H9 (cell line): ENCODE results near the gene DPYD. TPM values are rescaled to one million over a fixed set of nuclear protein-coding genes. Genes with fewer than 3 reads are reported as not detected.

Source experiments
- DNase-seq: peaks from one replicate; pipeline ENCODE4 v3.0.0-alpha.2; 2017
- H2AFZ ChIP-seq: one replicate; pipeline ENCODE4 v1.6.1; 2013; ENCODE audit warnings: mild to moderate bottlenecking, low read length, control low read depth, moderate library complexity
- H2AK5ac ChIP-seq: 2 replicates; pipeline ENCODE4 v1.6.1; 2013; ENCODE audit warnings: low read length, control low read depth, mixed read lengths; ENCODE audit not compliant: insufficient read length
- H2BK120ac ChIP-seq: one replicate; pipeline ENCODE4 v1.6.1; 2013; ENCODE audit warnings: low read depth, mild to moderate bottlenecking, low read length, control low read depth, inconsistent platforms; ENCODE audit not compliant: poor library complexity, severe bottlenecking
- H2BK12ac ChIP-seq: 2 replicates; pipeline ENCODE4 v1.6.1; 2013; ENCODE audit warnings: low read length, control low read depth, mixed read lengths, low read depth; ENCODE audit not compliant: insufficient read length
- H2BK15ac ChIP-seq: 2 replicates; pipeline ENCODE4 v1.6.1; 2013; ENCODE audit warnings: low read depth, low read length, control low read depth
- H2BK20ac ChIP-seq: one replicate; pipeline ENCODE4 v1.6.1; 2013; ENCODE audit warnings: low read depth, mild to moderate bottlenecking, low read length, control low read depth, inconsistent platforms; ENCODE audit not compliant: poor library complexity, severe bottlenecking
- H2BK5ac ChIP-seq: 2 replicates; pipeline ENCODE4 v1.6.1; 2013; ENCODE audit warnings: low read length, control low read depth, mixed read lengths; ENCODE audit not compliant: insufficient read length
- H3K14ac ChIP-seq: 2 replicates; pipeline ENCODE4 v1.6.1; 2013; ENCODE audit warnings: low read length, control low read depth; ENCODE audit not compliant: insufficient read depth
- H3K18ac ChIP-seq: 2 replicates; pipeline ENCODE4 v1.6.1; 2013; ENCODE audit warnings: low read depth, mild to moderate bottlenecking, mixed read lengths, low read length, control low read depth; ENCODE audit not compliant: insufficient read length
- H3K23ac ChIP-seq: 2 replicates; pipeline ENCODE4 v1.6.1; 2013; ENCODE audit warnings: low read length, control low read depth, mixed read lengths, low read depth; ENCODE audit not compliant: insufficient read length
- H3K23me2 ChIP-seq: 2 replicates; pipeline ENCODE4 v1.6.1; 2013; ENCODE audit warnings: low read depth, mild to moderate bottlenecking, mixed read lengths, low read length, control low read depth; ENCODE audit not compliant: insufficient read length, poor library complexity, severe bottlenecking
- H3K27ac ChIP-seq: 2 replicates; pipeline ENCODE4 v1.5.1; 2013; ENCODE audit warnings: low read length, control low read depth, mixed read lengths, low read depth; ENCODE audit not compliant: insufficient read length
- H3K27me3 ChIP-seq: 2 replicates; pipeline ENCODE4 v1.6.1; 2013; ENCODE audit warnings: low read length, control low read depth, inconsistent platforms; ENCODE audit not compliant: insufficient read depth
- H3K4ac ChIP-seq: 2 replicates; pipeline ENCODE4 v1.6.1; 2013; ENCODE audit warnings: low read depth, mild to moderate bottlenecking, control low read depth, inconsistent platforms, low read length, moderate library complexity
- H3K4me1 ChIP-seq: 2 replicates; pipeline ENCODE4 v1.6.1; 2013; ENCODE audit warnings: low read length, control low read depth, inconsistent platforms; ENCODE audit not compliant: insufficient read depth
- H3K4me2 ChIP-seq: 2 replicates; pipeline ENCODE4 v1.6.1; 2013; ENCODE audit warnings: low read length, control low read depth, mixed read lengths; ENCODE audit not compliant: insufficient read length, insufficient read depth
- H3K56ac ChIP-seq: 2 replicates; pipeline ENCODE4 v1.6.1; 2013; ENCODE audit warnings: low read depth, mild to moderate bottlenecking, mixed read lengths, low read length, control low read depth; ENCODE audit not compliant: insufficient read length
- H3K79me1 ChIP-seq: 2 replicates; pipeline ENCODE4 v1.6.1; 2013; ENCODE audit warnings: low read depth, mild to moderate bottlenecking, moderate library complexity, low read length, control low read depth, inconsistent platforms; ENCODE audit not compliant: insufficient read depth, poor library complexity, severe bottlenecking
- H3K79me2 ChIP-seq: 2 replicates; pipeline ENCODE4 v1.6.1; 2013; ENCODE audit warnings: low read length, control low read depth, inconsistent platforms; ENCODE audit not compliant: insufficient read depth
- H3K9ac ChIP-seq: 2 replicates; pipeline ENCODE4 v1.6.1; 2013; ENCODE audit warnings: low read length, control low read depth, mixed read lengths; ENCODE audit not compliant: insufficient read length; ENCODE audit errors: extremely low read depth
- H3K9me3 ChIP-seq: one replicate; pipeline ENCODE4 v1.6.1; 2013; ENCODE audit warnings: low read depth, low read length, inconsistent platforms; ENCODE audit not compliant: control insufficient read depth
- H3T11ph ChIP-seq: one replicate; pipeline ENCODE4 v1.6.1; 2013; ENCODE audit warnings: mild to moderate bottlenecking, low read length, control low read depth, inconsistent platforms
- H4K20me1 ChIP-seq: one replicate; pipeline ENCODE4 v1.6.1; 2013; ENCODE audit not compliant: control insufficient read depth, insufficient read length, insufficient read depth
- H4K5ac ChIP-seq: 2 replicates; pipeline ENCODE4 v1.6.1; 2013; ENCODE audit warnings: low read depth, mild to moderate bottlenecking, mixed read lengths, low read length, control low read depth; ENCODE audit not compliant: insufficient read length
- H4K8ac ChIP-seq: replicated peaks from 2 replicates; pipeline ENCODE4 v1.6.1; 2013; ENCODE audit warnings: low read length, control low read depth, mixed read lengths, low read depth; ENCODE audit not compliant: insufficient read length
- H4K91ac ChIP-seq: 2 replicates; pipeline ENCODE4 v1.6.1; 2013; ENCODE audit warnings: low read depth, mild to moderate bottlenecking, moderate library complexity, mixed read lengths, low read length, control low read depth; ENCODE audit not compliant: insufficient read length
- H3K27ac Mint-ChIP-seq, 3 experiments: 2 replicates in 2 of 3; 3 replicates in 1 of 3; pipeline ENCODE4 v1.8.0; 2020 to 2021; ENCODE audit warnings: mixed read lengths in 3 of 3, mild to moderate bottlenecking in 1 of 3, moderate library complexity in 1 of 3
- H3K27me3 Mint-ChIP-seq: 2 replicates; pipeline ENCODE4 v1.8.0; 2021; ENCODE audit warnings: low read depth, mild to moderate bottlenecking, moderate library complexity, mixed read lengths
- H3K36me3 Mint-ChIP-seq, 3 experiments: 2 replicates in 2 of 3; 3 replicates in 1 of 3; pipeline ENCODE4 v1.8.0; 2020 to 2021; ENCODE audit warnings: low read depth in 3 of 3, mixed read lengths in 3 of 3; ENCODE audit not compliant: insufficient read depth in 1 of 3
- H3K4me1 Mint-ChIP-seq, 2 experiments: 2 replicates each; pipeline ENCODE4 v1.8.0; 2020; ENCODE audit warnings: mixed read lengths in 2 of 2
- H3K4me3 Mint-ChIP-seq, 2 experiments: 2 replicates in 1 of 2; 3 replicates in 1 of 2; pipeline ENCODE4 v1.8.0; 2020 to 2021; ENCODE audit warnings: mild to moderate bottlenecking in 2 of 2, mixed read lengths in 2 of 2, moderate library complexity in 1 of 2
- H3K9me3 Mint-ChIP-seq, 2 experiments: 2 replicates in 1 of 2; 3 replicates in 1 of 2; pipeline ENCODE4 v1.8.0; 2020; ENCODE audit warnings: mild to moderate bottlenecking in 2 of 2, mixed read lengths in 2 of 2, moderate library complexity in 1 of 2
- CTCF ChIP-seq: fragments of 200-600 bp; sonication (generic); conservative IDR thresholded peaks from 3 replicates; pipeline ENCODE4 v1.8.0; 2021; ENCODE audit warnings: antibody characterized with exemption, mild to moderate bottlenecking
- WGBS: extraction: QIAGEN DNeasy Blood & Tissue Kit; methylation state at CpG from one replicate; pipeline ENCODE4 v1.1.7; 2013; ENCODE audit warnings: missing lambda C conversion rate, low lambda C conversion rate, mixed read lengths; ENCODE audit not compliant: insufficient read length; ENCODE audit errors: extremely low coverage; 5-methylcytosine and 5-hydroxymethylcytosine counted together
- total RNA-seq: library from RNA; stranded (reverse); gene quantifications from 2 replicates; pipeline ENCODE4 v1.2.1, GENCODE V29; 2021

DPYD gene
- total RNA-seq, 1 experiment from 2014 or later = 0.37 TPM

- no peak overlapping the region for H3K27ac ChIP-seq
- Mint-ChIP-seq H3K4me3 (no peak overlapping the region), H3K4me1 (peaks cover 5 to 7% of the 10 kb centered on the region in 2 experiments), H3K27ac (no peak overlapping the region), H3K27me3 (no peaks in the 10 kb centered on the region), H3K36me3 (no peaks in the 10 kb centered on the region), H3K9me3 (no peaks in the 10 kb centered on the region)
- no peak overlapping the region for H2BK20ac ChIP-seq
- no peaks in the 10 kb centered on the region for H3K27me3 ChIP-seq
- no peak overlapping the region for H2BK12ac ChIP-seq
- no CpG with 5 or more reads among the region's 5 CpGs for WGBS
- H4K8ac ChIP-seq = no peak overlapping the region
- H2BK5ac ChIP-seq = no peak overlapping the region
- H3T11ph ChIP-seq = no peak overlapping the region
- TF ChIP-seq CTCF = no peak
- no peak overlapping the region for H4K91ac ChIP-seq
- H3K14ac ChIP-seq = no peak overlapping the region
- no peak overlapping the region for H4K5ac ChIP-seq
- H4K20me1 ChIP-seq = no peaks in the 10 kb centered on the region
- H3K18ac ChIP-seq = no peak overlapping the region
- no peak overlapping the region for H2BK120ac ChIP-seq
- H3K79me2 ChIP-seq = no peaks in the 10 kb centered on the region
- DNase-seq = no peak
- no peak overlapping the region for H2AK5ac ChIP-seq
- H3K56ac ChIP-seq = no peak overlapping the region
- peaks cover 2% of the 10 kb centered on the region; the same call in 1 of the 2 replicates for H3K4me1 ChIP-seq
- no peaks in the 10 kb centered on the region for H3K23me2 ChIP-seq
- H3K9ac ChIP-seq = no peak overlapping the region
- no peak overlapping the region for H2BK15ac ChIP-seq
- no peak overlapping the region for H3K4me2 ChIP-seq
- H3K4ac ChIP-seq = no peak overlapping the region
- no peaks in the 10 kb centered on the region for H3K79me1 ChIP-seq
- H2AFZ ChIP-seq = no peak overlapping the region
- H3K9me3 ChIP-seq = no peaks in the 10 kb centered on the region
- no peak overlapping the region for H3K23ac ChIP-seq
These were observed 783.8 kb downstream of the DPYD start for GRCh38 chr1:97136996-97137395.
